ENCODE data around the gene KLK7.
"Not testable (repeated sequence)": the region's sequence is repeated elsewhere in the genome, so short reads cannot be mapped to it uniquely, and the experiment has no call there.

The KLK7 gene

DNA sequence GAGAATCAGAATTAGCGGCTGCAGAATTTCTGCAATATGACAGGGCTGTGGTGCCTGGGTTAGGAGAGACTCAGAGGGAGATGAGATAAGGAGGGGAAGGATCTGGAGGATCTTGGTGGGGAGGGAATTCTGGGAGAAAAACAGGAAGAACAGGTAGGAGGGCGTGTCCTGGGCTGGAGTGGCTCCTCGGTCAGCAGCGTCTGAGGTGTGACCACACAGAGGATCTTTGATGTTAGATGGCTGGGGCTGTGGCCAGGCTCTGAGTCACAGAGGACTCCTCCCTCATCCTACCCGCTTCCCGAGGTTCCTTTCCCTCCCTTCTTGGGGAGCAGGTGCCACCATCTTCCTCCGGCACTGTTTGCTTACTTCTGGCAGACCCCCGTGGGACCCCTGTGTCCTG, 8.0 kb downstream of the KLK7 start:
- no peak for DNase-seq

DNA sequence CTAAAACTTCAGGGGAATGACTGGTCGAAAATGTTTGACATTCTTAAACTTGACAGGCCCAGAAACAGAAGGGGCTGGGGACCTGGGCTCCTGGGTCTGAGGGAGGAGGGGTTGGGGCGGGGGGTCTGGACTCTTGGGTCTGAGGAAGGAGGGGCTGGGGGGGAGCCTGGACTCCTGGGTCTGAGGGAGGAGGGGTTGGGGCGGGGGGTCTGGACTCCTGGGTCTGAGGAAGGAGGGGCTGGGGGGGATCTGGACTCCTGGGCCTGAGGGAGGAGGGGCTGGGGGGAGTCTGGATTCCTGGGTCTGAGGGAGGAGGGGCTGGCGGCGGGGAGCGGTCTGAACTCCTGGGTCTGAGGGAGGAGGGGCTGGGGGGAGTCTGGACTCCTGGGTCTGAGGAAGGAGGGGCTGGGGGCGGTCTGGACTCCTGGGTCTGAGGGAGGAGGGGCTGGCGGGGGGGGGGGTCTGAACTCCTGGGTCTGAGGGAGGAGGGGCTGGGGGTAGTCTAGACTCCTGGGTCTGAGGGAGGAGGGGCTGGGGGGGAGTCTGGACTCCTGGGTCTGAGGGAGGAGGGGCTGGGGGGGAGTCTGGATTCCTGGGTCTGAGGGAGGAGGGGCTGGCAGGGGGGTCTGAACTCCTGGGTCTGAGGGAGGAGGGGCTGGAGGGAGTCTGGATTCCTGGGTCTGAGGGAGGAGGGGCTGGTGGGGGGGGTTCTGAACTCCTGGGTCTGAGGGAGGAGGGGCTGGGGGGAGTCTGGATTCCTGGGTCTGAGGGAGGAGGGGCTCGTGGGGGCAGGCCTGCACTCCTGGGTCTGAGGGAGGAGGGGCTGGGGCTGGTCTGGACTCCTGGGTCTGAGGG, 8.8 kb downstream of the KLK7 start:
- DNase-seq = no peak

DNA sequence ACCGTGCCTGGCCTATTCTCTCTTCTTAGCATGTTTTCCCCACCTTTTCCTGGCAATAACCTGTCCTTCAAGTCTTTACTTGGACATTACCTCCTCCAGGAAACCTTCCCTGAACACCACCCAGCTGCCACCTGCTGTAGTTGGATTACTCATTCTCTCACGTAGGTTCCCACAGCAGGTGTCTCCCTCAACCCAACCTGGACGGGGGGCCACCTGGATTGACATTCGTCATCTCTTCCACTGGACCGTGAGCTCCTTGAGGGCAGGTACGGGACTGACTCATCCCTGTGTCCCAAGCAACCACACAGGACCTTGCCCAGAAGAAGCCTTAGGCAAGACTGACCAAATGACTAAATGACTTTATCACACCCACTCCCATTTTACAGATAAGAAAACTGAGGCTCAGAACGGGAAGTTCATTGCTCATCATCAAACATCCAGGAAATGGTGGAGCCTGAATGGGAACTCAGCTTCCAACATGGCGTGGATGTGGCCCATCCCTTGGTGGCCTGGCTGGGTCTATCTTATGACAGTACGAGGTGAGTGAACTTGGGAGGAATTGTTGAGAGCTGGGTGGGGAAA, 10.8 kb downstream of the KLK7 start:
- no peak for DNase-seq

DNA sequence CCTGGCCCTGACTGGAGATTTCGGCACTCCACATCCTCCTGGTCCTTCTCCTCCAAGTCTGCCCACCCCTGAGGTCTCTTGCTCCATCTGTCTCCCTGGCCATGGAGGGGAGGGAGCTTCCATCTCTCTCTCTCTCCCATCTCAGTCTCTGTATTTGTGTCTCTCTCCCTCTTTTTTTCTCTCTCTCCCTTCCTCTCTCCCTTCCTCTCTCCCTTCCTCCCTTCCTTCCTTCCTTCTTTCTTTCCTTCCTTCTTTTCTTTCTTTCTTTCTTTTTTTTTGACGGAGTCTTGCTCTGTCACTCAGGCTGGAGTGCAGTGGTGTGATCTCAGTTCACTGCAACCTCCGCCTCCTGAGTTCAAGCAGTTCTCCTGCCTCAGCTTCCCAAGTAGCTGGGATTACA, 13.9 kb downstream of the KLK7 start:
- not testable (repeated sequence) for DNase-seq

DNA sequence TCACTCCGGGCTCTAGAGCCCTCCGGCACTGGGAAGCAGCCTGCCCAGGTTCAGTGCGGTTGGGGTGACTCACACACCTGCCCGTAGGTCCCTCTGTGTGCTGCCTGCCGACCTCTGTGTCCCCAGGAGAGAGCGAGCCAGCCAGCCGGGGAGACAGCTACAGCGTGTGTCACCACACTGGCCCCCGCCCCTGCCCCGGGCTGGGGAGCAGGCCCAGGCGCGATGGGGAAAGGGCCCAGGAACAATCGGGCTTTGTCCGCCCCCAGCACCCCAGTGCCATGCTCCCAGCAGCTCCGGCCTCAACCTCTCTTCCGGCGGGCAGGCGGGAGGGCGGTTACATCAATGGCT, 14.3 kb downstream of the KLK7 start, which contains the start of gene KLK6:
KLK6 (minus strand) TSS at position 179 of the 348 bp plus-strand sequence. CDS start 1,487 bp downstream, outside the sequence.
- no peak for DNase-seq

DNA sequence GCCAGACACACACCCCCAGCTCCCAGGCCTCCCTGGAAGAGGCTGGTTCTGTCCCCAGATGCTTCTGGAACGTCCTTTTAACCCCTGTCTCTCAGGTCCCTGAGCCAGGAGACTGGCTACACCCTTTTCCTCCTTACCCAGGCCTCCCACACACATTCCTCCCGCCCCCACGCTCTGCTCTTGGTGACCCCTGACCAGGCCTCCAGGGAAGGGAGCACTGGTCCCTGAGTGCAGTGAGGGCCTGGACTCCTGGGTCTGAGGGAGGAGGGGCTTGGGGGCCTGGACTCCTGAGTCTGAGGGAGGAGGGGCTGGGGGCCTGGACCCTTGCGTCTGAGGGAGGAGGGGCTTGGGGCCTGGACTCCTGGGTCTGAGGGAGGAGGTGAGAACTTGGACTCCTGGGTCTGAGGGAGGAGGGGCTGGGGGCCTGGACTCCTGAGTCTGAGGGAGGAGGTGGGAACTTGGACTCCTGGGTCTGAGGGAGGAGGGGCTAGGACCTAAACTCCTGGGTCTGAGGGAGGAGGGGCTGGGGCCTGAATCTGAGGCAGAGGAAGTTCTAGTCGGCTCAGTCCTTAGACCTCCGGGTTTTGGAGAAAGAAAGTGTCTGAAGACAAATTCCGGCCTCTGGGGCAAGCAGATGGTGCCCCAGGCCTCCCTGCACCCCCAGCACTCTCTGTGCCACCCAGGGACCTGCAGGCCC, 14.9 kb downstream of the KLK7 start:
- DNase-seq = no peak

DNA sequence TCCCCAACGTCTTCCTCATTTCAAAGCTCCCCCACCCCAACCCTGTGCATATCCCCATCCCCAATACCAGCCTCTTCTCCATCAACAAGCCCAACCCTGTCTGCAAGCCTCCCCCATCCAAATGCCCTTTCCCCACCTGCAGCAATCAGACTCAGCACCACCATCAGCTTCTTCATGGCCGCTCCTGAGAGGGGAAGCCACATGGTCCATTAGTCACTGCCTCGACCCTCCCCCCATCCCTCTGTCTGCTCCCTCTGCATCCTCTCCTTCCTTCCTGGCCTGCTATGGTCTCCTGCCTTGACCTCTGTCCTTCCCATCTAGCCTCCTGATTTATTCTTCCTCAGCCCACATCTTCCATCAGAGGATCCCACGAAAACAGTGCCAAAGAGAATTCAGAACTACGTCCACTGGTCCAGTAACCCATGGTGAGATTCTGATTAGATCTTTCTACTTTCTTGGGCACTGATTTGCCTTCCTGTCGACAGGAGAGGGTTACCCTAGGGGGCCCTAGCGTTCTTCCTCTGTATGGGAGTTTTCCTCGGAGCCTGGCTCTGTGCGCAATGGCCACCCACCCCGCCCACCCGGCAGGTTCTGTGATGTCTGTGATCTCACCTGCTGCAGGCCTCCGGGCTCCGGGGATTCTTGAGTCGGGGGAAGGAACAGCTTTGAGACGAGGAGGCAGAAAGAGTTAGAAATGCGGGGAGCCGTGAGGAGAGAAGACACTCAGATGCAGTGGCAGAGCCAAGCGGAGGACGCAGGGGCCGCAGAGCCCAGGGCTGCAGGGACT, 15.6 kb downstream of the KLK7 start:
- no peak for DNase-seq

DNA sequence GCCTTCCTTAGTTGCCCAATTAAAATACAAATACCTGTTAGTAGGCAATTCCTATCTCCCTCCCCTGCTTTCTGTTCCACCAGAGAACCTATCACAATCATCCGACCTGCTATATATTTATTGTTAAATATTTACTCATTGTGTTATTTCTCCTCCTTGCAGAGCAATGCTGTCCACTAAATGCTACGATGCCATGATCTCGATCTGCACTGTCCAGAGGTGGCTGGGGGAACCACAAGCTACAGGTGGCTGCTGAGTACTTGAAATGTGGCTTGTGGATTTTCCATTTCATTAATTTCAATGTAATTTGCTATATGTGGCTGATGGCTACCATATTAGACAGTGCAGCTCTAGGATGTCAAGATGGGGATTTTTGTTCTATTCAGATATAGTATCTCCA, 19.5 kb downstream of the KLK7 start:
- no peak for DNase-seq

DNA sequence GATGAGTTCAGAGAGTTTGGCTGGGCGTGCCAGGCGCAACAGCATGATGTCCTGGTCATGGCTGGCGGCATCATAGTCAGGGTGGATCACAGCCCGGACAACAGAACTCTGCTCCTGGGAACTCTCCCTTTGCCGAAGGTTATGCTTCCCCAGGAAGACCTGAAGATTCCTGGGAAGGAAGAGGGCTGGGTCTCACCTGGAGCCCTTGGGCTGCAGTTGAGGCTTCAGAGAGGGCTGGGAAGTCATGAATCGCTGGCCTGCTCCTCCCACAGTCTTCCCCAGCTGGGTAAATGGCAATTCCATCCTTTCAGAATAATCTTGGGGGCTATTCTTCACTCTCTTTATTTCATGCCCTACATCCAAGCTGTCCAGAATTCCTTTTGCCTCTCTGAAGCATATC, 20.3 kb downstream of the KLK7 start:
- no peak for DNase-seq

DNA sequence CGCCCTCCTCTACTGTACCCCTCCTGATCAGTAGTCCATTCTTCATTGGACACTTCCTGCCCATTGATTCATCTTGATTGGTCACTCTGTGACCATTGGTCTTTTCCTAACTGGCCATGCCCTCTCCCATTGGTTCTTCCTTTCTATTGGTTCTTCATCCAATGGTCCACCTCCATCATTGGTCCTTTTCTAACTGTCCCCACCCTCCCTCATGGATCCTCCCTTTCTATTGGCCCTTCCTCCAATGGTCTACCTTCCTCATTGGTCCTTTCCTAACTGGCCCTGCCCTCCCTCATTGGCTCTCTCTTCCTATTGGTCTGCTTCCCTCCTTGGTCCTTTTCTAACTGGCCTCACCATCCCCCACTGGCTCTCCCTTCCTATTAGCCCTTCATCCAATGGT, 21.5 kb downstream of the KLK7 start:
- no peak for DNase-seq

DNA sequence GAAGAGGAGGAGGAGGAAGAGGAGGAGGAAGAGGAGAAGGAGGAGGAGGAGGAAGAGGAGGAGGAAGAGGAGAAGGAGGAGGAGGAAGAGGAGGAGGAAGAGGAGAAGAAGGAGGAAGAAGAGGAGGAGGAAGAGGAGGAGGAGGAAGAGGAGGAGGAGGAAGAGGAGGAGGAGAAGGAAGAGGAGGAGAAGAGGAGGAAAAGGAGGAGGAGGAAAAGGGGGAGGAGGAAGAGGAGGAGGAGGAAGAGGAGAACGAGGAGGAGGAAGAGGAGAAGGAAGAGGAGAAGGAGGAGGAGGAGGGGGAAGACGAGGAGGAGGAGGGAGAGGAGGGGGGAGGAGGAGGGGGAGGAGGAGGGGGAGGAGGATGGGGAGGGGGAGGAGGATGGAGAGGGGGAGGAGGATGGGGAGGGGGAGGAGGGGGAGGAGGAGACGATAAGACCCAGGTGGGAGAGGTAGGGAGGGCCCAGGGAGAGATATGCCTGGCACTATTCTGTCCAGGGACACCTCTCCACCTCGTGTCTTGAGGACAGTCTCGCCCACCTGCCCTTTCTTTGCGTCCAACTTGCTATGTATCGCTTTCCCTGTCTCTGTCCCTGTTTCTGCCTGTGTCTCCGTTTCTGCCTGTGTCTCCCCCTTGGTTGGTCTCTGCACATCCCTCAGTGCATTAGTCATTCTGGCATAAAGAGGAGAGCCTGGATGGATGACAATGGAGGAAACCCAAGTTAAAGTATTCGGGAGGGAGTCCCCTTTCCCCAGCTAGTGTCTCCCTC, 23.8 kb downstream of the KLK7 start:
- DNase-seq = no peak

DNA sequence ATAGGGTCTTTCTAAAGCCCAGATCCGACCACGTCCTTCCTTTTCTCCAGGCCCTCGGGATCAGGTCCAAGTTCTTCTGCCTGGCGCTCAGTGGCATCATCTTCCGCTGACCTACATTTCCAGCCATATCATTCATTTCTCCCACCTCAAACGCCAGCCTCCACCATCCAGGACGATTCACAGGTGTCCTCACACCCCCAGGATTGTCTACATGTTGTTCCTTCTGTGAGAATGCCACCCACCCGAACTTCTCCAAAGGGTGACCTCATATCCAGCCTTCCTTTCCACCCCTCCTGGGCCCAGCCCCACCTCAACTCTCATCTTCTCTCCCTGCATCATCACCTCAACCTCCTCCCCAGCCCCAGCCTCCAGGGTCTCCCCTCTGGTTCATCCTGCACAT, 26.1 kb downstream of the KLK7 start:
- no peak for DNase-seq

DNA sequence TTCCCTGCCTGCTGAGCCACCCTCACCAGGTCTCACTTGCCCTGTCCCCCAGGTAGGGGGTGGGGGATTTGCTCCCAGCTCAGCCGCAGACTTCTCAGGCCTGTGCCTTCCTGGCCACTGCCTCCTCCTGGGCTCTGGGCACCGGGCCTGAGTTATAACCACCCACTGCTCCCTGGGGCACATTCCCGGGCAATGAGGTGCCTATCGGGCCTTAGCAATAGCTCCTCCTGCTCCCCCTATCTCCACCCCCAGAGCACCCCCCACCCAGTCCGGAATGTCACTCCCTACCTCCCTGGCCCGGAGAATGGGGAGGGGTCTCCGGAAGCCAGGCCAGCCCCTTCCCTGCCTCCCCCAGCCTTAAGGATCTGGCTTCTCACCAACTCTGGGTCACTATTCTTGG, 30.8 kb downstream of the KLK7 start, which contains the start of gene KLK5:
KLK5 (minus strand) TSS at position 129 of the 400 bp plus-strand sequence. CDS start 381 bp downstream, outside the sequence.
- no peak for DNase-seq

DNA sequence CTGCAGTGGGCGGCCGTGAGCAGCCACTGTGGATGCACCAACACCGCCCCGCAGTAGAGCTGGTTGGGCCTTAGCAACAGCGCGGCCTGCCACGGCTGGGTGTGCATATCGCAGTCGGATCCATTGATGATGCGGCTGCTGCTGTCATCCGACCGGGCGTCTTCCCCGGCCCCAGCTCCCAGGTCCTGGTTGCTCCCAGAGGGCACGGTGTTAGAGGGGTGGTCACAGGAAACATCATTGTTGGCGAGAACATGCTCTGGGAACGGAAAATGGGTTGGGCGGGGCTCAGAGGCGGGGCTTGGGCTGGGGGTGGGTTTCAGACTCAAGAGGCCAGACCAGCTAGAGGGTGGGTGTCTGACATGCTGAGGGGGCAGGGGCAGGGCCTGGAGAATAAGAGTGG, 33.9 kb downstream of the KLK7 start:
- DNase-seq = no peak

DNA sequence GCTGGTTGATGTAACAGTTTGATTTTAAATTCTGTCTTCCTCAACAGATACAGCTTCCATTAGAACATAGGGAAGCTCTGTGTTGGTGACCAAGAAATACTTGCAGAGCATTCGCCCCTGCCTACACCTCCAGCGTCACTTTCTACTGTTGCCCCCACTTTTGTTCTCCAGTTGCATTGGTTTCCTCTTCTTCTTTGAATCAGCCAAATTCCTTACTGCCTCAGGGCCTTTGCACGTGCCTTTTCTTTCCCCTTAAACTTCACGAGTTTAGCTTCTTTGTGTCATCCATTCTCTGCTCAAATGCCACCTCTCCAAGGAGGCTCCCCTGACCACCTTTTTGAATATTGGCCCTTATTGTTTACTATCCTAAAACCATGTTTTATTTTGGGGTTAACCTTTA, 36.6 kb downstream of the KLK7 start:
- no peak for DNase-seq

DNA sequence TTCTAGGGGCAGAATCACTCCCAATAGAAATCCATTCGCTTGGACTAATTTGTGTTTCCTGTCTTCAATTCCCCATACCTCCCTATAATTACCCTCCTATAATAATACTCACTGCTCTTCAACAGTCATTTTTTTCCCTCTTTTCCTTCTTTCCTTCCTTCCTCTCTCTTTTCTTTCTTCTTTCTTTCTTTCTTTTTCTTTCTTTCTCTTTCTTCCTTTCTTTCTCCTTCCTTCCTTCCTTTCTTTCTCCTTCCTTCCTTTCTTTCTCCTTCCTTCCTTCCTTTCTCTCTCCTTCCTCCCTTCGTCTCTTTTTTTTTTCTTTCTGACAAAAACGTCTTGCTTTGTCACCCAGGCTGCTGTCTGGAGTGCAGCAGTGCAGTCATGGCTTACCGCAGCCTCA, 38.9 kb downstream of the KLK7 start:
- no peak for DNase-seq

DNA sequence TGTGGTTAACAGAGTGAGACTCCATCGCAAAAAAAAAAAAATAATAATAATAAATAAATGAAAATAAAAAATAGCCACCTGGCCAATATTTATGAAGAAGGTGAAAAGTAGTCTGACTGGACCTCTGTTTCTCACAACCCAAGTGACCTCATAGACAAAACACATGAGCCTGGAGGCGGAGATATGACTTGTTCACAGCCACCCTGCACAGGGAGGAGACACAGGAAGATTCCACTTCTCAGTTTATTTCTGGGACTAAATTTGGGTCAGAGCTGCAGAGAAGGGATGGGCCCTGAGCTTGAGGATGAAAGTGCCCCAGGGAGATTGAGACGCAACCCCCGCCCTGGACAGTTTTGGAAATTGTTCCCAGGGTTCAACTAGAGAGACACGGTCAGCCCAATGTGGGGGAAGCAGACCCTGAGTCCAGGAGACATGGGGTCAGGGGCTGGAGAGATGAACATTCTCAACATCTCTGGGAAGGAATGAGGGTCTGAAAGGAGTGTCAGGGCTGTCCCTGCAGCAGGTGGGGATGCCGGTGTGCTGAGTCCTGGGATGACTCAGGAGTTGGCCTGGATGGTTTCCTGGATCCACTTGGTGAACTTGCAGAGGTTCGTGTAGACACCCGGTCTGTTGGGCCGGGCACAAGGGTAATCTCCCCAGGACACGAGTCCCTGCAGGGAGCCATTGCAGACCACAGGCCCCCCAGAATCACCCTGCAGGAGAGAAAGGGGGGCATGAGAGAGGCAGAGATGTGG, 40.5 kb downstream of the KLK7 start:
- no peak for DNase-seq

DNA sequence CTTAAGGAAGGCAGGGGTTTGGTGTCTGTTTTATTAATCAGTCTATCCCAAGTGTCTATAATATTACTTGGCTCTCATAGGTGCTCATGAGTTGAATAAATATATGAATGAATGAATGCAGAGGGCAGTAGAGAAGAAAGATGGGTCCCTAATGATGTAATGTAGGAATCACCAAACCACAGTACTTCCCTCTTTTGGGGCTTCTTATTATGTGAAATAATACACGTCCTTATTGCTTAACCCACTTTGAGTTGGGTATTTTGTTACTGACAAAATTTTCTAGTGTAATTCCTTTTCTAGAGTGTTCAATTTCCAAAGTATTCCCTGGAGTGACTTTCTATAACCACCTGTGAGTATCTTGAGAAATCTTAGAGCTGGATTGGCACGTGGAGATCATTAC, 44.1 kb downstream of the KLK7 start:
- DNase-seq = peak in 2 of 4 experiments; percentile 27 to 28

DNA sequence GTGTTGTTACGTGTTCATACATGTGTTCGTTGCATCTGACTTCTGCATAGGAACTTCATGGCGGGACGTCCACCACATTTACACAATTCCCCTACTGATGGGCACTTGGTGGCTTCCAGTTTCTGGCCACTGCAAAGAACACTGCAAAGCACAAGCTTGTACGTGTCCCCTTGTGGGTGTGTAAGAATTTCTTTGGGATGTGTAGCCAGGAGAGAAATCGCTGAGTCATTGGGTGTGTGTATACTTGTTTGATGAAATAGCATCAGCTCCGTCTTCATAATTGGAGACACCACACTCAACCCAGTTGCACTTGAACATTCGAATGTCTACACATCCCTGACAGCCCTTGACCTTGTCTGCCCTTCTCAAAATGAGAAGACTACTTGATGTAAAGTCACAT, 50.1 kb downstream of the KLK7 start:
- DNase-seq = no peak

DNA sequence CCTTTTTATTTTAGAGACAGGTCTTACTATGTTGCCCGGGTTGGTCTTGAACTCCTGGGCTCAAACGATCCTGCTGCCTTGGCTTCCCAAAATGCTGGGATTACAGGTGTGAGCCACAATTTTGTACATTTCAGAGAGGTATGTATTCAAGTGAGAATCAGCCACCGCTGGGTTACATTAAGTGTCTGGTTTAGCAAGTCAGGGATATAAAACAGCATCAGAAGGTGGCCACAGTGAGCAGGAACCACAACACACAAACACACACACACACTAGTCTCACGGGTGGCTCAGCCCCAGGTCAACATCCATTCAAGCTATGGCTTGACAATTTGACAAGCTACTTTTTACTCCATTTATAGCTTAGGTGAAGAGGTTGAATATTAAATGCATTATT, 51.0 kb downstream of the KLK7 start:
- DNase-seq = no peak

DNA sequence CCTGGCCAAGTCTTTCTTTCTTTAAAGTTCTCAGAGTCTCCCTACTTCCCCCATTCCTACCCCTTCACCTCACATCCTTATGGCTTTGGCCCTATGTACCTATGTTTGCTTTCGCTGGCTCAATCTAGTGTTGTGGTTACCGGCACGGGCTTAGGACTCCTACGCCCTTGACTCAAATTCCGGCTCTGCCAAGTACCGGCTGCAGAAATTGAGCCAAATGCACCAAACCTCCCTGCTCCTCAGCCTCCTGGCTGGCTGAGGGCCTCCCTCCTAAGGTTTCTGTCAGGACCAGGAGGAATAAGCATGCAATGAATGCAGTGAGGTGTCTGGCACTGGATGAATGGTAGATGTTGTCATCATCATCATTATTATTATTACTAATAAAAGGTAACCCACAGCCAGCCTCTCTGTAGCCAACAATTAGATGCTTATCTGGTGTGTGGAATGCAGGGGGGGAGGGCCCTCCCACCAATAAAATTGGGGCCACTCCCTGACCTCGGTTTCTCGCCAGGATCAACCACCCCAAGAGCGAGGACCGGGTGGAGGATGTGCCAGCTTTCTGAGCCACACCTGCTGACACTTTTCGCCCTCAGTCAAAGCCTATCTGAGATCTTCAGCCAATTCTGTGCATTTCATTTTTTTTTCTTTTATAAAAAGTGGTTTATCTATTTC, 51.6 kb downstream of the KLK7 start:
- no peak for DNase-seq
